ENCODE measurements around the gene DHX9.

Gene DHX9

DNA sequence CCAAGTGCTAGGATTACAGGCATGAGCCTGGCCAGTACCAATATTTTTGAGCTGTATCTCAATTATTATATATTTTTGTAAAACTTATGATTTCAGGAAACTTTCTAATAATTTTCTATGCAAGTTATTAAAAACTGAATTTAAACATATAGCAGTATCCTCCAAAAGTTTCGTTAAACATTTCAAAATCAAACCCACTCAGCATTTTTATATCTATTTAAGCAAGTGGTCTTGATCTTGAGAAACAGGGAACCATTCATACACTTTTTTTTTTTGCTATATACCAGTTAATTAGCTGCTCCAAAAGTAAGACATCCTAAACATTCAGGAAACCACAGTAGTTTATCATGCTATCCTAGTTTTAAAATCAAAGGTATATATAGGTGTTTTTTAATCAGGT is 91.8 kb downstream of the DHX9 start:
- Histone ChIP-seq H3K9ac (ENCODE audit: low read depth, low read length) (no peak overlapping the region), H3K36me3 (ENCODE audit: insufficient read depth, low read length) (no peaks in the 10 kb centered on the region), H3K4me3 (ENCODE audit: low read depth in 1 of 2, low read length in 2 of 2) (no peak overlapping the region), H3K27me3 (ENCODE audit: insufficient read depth, low read length, poor library complexity) (no peaks in the 10 kb centered on the region), H3K9me3 (ENCODE audit: insufficient read depth, low read length, severe bottlenecking) (peaks cover 4% of the 10 kb centered on the region), H3K4me2 (ENCODE audit: insufficient read depth, low read length) (no peak overlapping the region), H3K79me2 (ENCODE audit: insufficient read depth, low read length) (no peaks in the 10 kb centered on the region), H3K4me1 (ENCODE audit: insufficient read depth, low read length) (no peaks in the 10 kb centered on the region), H4K20me1 (ENCODE audit: insufficient read depth, low read length) (no peaks in the 10 kb centered on the region), H2AFZ (ENCODE audit: low read depth, low read length) (no peak overlapping the region), H3K27ac (ENCODE audit: low read length) (no peak overlapping the region)
- no peak for DNase-seq
- TF ChIP-seq EZH2 (IDR thresholded peaks at IDR 0.05; ENCODE audit: borderline replicate concordance, low read depth, low read length, severe bottlenecking) = no peak
- TF ChIP-seq, protein P1, sequence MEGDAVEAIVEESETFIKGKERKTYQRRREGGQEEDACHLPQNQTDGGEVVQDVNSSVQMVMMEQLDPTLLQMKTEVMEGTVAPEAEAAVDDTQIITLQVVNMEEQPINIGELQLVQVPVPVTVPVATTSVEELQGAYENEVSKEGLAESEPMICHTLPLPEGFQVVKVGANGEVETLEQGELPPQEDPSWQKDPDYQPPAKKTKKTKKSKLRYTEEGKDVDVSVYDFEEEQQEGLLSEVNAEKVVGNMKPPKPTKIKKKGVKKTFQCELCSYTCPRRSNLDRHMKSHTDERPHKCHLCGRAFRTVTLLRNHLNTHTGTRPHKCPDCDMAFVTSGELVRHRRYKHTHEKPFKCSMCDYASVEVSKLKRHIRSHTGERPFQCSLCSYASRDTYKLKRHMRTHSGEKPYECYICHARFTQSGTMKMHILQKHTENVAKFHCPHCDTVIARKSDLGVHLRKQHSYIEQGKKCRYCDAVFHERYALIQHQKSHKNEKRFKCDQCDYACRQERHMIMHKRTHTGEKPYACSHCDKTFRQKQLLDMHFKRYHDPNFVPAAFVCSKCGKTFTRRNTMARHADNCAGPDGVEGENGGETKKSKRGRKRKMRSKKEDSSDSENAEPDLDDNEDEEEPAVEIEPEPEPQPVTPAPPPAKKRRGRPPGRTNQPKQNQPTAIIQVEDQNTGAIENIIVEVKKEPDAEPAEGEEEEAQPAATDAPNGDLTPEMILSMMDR (IDR thresholded peaks at IDR 0.05; ENCODE audit: borderline replicate concordance, extremely low read depth, low read length, poor library complexity, severe bottlenecking) = no peak
- no peak for ATAC-seq (ENCODE audit: insufficient read depth, low read depth)

DNA sequence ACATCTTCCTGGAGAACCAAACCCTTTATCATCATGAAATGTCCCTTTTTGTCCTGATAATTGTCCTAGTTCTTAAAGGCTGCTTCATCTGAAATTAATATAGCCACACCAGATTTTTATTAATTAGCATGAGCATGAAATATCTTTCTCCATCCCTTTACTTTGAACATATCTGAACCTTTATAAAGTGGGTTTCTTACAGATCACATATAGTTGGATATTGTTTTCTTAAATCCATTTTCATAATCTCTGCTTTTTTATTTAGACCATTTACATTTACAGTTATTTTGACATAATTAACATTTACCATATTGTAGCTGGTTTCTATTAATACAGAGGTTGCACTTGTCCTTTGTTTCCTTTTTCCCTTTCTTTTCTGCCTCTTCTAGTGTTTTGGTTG is 96.6 kb downstream of the DHX9 start:
- Histone ChIP-seq H3K27ac (ENCODE audit: low read length) (no peak overlapping the region), H3K9me3 (ENCODE audit: insufficient read depth, low read length, severe bottlenecking) (peaks cover 4% of the 10 kb centered on the region), H3K36me3 (ENCODE audit: insufficient read depth, low read length) (no peaks in the 10 kb centered on the region), H3K79me2 (ENCODE audit: insufficient read depth, low read length) (no peaks in the 10 kb centered on the region), H2AFZ (ENCODE audit: low read depth, low read length) (no peak overlapping the region), H3K4me1 (ENCODE audit: insufficient read depth, low read length) (no peaks in the 10 kb centered on the region), H3K27me3 (ENCODE audit: insufficient read depth, low read length, poor library complexity) (no peaks in the 10 kb centered on the region), H3K9ac (ENCODE audit: low read depth, low read length) (no peak overlapping the region), H4K20me1 (ENCODE audit: insufficient read depth, low read length) (no peaks in the 10 kb centered on the region), H3K4me3 (ENCODE audit: low read depth in 1 of 2, low read length in 2 of 2) (no peak overlapping the region), H3K4me2 (ENCODE audit: insufficient read depth, low read length) (no peak overlapping the region)
- DNase-seq (no peak), ATAC-seq (ENCODE audit: insufficient read depth, low read depth) (no peak)
- TF ChIP-seq, protein P1 (IDR thresholded peaks at IDR 0.05; ENCODE audit: borderline replicate concordance, extremely low read depth, low read length, poor library complexity, severe bottlenecking) = no peak
- no peak for TF ChIP-seq EZH2 (IDR thresholded peaks at IDR 0.05; ENCODE audit: borderline replicate concordance, low read depth, low read length, severe bottlenecking)

All from DND-41 (cell line).